Measurements from ENCODE around the gene GATAD2A.
A peak's percentile ranks its signal among the peaks of the same experiment; 100 is the strongest.

Gene GATAD2A

GRCh38 chr19:19527674-19528625 lies 122.5 kb downstream of the GATAD2A start:
- Histone ChIP-seq H3K4me3 (replicated peaks; ENCODE audit: insufficient read depth, low read length) (no peak overlapping the region), H3K27ac (replicated peaks) (no peak overlapping the region), H3K27me3 (ENCODE audit: insufficient read depth, poor library complexity, severe bottlenecking) (no peaks in the 10 kb centered on the region)
- DNase-seq (ENCODE audit: low read depth in 1 of 2, low spot score in 1 of 2), result no peak
- TF ChIP-seq, protein P1, sequence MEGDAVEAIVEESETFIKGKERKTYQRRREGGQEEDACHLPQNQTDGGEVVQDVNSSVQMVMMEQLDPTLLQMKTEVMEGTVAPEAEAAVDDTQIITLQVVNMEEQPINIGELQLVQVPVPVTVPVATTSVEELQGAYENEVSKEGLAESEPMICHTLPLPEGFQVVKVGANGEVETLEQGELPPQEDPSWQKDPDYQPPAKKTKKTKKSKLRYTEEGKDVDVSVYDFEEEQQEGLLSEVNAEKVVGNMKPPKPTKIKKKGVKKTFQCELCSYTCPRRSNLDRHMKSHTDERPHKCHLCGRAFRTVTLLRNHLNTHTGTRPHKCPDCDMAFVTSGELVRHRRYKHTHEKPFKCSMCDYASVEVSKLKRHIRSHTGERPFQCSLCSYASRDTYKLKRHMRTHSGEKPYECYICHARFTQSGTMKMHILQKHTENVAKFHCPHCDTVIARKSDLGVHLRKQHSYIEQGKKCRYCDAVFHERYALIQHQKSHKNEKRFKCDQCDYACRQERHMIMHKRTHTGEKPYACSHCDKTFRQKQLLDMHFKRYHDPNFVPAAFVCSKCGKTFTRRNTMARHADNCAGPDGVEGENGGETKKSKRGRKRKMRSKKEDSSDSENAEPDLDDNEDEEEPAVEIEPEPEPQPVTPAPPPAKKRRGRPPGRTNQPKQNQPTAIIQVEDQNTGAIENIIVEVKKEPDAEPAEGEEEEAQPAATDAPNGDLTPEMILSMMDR (IDR thresholded peaks at IDR 0.05; ENCODE audit: insufficient read depth, low read length), result no peak
- TF ChIP-seq POLR2AphosphoS5 (IDR thresholded peaks at IDR 0.05; ENCODE audit: low read depth) (peak; percentile 18; the same call in 1 of the 2 replicates), SPI1 (IDR thresholded peaks at IDR 0.05; ENCODE audit: borderline replicate concordance, low read depth) (no peak), GABPA (IDR thresholded peaks at IDR 0.05; ENCODE audit: low read depth) (no peak)
- TF ChIP-seq, protein P2, sequence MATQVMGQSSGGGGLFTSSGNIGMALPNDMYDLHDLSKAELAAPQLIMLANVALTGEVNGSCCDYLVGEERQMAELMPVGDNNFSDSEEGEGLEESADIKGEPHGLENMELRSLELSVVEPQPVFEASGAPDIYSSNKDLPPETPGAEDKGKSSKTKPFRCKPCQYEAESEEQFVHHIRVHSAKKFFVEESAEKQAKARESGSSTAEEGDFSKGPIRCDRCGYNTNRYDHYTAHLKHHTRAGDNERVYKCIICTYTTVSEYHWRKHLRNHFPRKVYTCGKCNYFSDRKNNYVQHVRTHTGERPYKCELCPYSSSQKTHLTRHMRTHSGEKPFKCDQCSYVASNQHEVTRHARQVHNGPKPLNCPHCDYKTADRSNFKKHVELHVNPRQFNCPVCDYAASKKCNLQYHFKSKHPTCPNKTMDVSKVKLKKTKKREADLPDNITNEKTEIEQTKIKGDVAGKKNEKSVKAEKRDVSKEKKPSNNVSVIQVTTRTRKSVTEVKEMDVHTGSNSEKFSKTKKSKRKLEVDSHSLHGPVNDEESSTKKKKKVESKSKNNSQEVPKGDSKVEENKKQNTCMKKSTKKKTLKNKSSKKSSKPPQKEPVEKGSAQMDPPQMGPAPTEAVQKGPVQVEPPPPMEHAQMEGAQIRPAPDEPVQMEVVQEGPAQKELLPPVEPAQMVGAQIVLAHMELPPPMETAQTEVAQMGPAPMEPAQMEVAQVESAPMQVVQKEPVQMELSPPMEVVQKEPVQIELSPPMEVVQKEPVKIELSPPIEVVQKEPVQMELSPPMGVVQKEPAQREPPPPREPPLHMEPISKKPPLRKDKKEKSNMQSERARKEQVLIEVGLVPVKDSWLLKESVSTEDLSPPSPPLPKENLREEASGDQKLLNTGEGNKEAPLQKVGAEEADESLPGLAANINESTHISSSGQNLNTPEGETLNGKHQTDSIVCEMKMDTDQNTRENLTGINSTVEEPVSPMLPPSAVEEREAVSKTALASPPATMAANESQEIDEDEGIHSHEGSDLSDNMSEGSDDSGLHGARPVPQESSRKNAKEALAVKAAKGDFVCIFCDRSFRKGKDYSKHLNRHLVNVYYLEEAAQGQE (IDR thresholded peaks at IDR 0.05; ENCODE audit: insufficient replicate concordance, low read depth), result no peak

- Histone ChIP-seq H3K4me3 (replicated peaks; ENCODE audit: insufficient read depth, low read length) (no peak within 1 kb of the TSS), H3K27ac (replicated peaks) (no peak within 1 kb of the TSS), H3K27me3 (ENCODE audit: insufficient read depth, poor library complexity, severe bottlenecking) (no peaks in the 10 kb centered on the region)
- TF ChIP-seq, protein P1 (IDR thresholded peaks at IDR 0.05; ENCODE audit: insufficient read depth, low read length), result no peak
- TF ChIP-seq, protein P2 (IDR thresholded peaks at IDR 0.05; ENCODE audit: insufficient replicate concordance, low read depth), result no peak
- TF ChIP-seq GABPA (IDR thresholded peaks at IDR 0.05; ENCODE audit: low read depth) (no peak), POLR2AphosphoS5 (IDR thresholded peaks at IDR 0.05; ENCODE audit: low read depth) (no peak), SPI1 (IDR thresholded peaks at IDR 0.05; ENCODE audit: borderline replicate concordance, low read depth) (no peak)
- DNase-seq (ENCODE audit: low read depth in 1 of 2, low spot score in 1 of 2), result no peak
Observed at GRCh38 chr19:19528721-19529490, 123.4 kb downstream of the GATAD2A start, which contains the start of gene YJEFN3. YJEFN3 (plus strand) TSS chr19:19528911; CDS start chr19:19528933, 22 bp downstream.

- H3K4me3 ChIP-seq (replicated peaks; ENCODE audit: insufficient read depth, low read length), result no peak overlapping the region
- TF ChIP-seq POLR2AphosphoS5 (IDR thresholded peaks at IDR 0.05; ENCODE audit: low read depth) (no peak), GABPA (IDR thresholded peaks at IDR 0.05; ENCODE audit: low read depth) (no peak), SPI1 (IDR thresholded peaks at IDR 0.05; ENCODE audit: borderline replicate concordance, low read depth) (no peak)
- TF ChIP-seq, protein P1 (IDR thresholded peaks at IDR 0.05; ENCODE audit: insufficient read depth, low read length), result no peak
- TF ChIP-seq, protein P2 (IDR thresholded peaks at IDR 0.05; ENCODE audit: insufficient replicate concordance, low read depth), result no peak
- H3K27me3 ChIP-seq (ENCODE audit: insufficient read depth, poor library complexity, severe bottlenecking), result no peaks in the 10 kb centered on the region
- H3K27ac ChIP-seq (replicated peaks), result no peak overlapping the region
- DNase-seq (ENCODE audit: low read depth in 1 of 2, low spot score in 1 of 2), result no peak
Observed at GRCh38 chr19:19529783-19530422, 124.4 kb downstream of the GATAD2A start.
